Left lung (tissue), 10 donors: ENCODE measurements around the gene PIP5K1B. TPM values are rescaled to one million over a fixed set of nuclear protein-coding genes. Genes with fewer than 3 reads are reported as not detected.

ENCODE experiments used
- ATAC-seq: fragments of 200-7000 bp; cut with Tn5 transposase; one replicate; pipeline ENCODE4 v1.9.1; 2020; ENCODE audit warnings: moderate library complexity
- DNase-seq, 4 donors: peaks; one replicate each; pipeline ENCODE4 v3.0.0-alpha.2; 2013 to 2020
- H3K27ac ChIP-seq, 2 donors: fragments of 200-600 bp; sonication (generic) in 1 of 2; one replicate each; pipeline versions ENCODE4 v1.5.0 to v1.8.0; 2020 to 2021
- H3K27me3 ChIP-seq, 2 donors: fragments of 200-600 bp; sonication (generic) in 1 of 2; one replicate each; pipeline versions ENCODE4 v1.5.0 to v1.8.0; 2020 to 2021
- H3K36me3 ChIP-seq, 2 donors: fragments of 200-600 bp; sonication (generic) in 1 of 2; one replicate each; pipeline versions ENCODE4 v1.5.0 to v1.8.0; 2020 to 2021
- H3K4me1 ChIP-seq, 2 donors: fragments of 200-600 bp; one replicate each; pipeline ENCODE4 v1.8.0; 2021
- H3K4me3 ChIP-seq, 2 donors: fragments of 200-600 bp; sonication (generic) in 1 of 2; one replicate each; pipeline versions ENCODE4 v1.5.0 to v1.8.0; 2020 to 2021; ENCODE audit warnings: mild to moderate bottlenecking in 1 of 2
- H3K9me3 ChIP-seq, 2 donors: fragments of 200-600 bp; sonication (generic) in 1 of 2; one replicate each; pipeline versions ENCODE4 v1.5.0 to v1.8.0; 2020 to 2021
- intact Hi-C, 2 donors: fragments of 100-400 bp; cut with DNase I; formaldehyde crosslinking; loops; one replicate each; pipeline versions ENCODE4 v1.11.2 to v1.14.2; 2022
- polyA plus RNA-seq, 6 donors: library from polyadenylated mRNA; unstranded; fragments of 120-200 nt; gene quantifications; one replicate each; pipeline ENCODE4 v1.2.1, GENCODE V29; 2013; ENCODE audit not compliant: insufficient read length in 6 of 6
- total RNA-seq, 2 donors: library from RNA; stranded (reverse); fragmentation: NEBNext Ultra II Directional; extraction: Animal tissue kit (Norgen Biotek cat#: 25700); gene quantifications; one replicate each; pipeline ENCODE4 v1.2.1, GENCODE V29; 2021
- TF ChIP-seq, protein P1 (sequence below), 2 donors: fragments of 200-600 bp; sonication (generic) in 1 of 2; IDR thresholded peaks; one replicate each; pipeline versions ENCODE4 v1.5.0 to v1.8.0; 2021; ENCODE audit warnings: antibody characterized with exemption in 2 of 2
- donor health status: DM: no; HTN: yes; CAD: no.
- donor health status: DM: no; HTN: no; CAD: no.

The PIP5K1B gene
- total and polyA plus RNA-seq, 8 donors: 3.1 to 31.0 (median 4.2) TPM

DNA sequence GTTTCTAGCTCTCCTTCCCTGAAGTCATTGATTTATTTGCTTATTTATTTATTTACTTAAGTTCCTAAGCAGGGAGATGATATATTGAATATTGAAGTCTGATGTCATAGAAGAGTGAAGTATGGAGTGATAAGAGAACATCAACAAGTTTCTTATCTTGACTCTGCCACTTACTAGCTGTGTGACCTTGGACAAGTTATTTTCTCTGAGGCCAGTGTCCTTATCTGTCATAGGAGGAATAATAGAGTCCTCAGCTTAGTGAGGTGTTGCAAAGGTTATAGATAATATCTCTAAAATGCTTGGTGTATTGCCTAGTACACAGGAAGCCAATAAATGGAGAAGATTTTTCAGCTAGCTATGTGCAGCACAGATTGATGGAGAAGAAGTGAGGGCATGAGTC lies 32.4 kb upstream of the PIP5K1B start:
- Histone ChIP-seq H3K4me3 (no peak overlapping the region), H3K4me1 (no peaks in the 10 kb centered on the region), H3K36me3 (no peaks in the 10 kb centered on the region), H3K9me3 (no peaks in the 10 kb centered on the region), H3K27ac (no peak overlapping the region), H3K27me3 (no peaks in the 10 kb centered on the region)
- DNase-seq (no peak), ATAC-seq (no peak)
- TF ChIP-seq, protein P1, sequence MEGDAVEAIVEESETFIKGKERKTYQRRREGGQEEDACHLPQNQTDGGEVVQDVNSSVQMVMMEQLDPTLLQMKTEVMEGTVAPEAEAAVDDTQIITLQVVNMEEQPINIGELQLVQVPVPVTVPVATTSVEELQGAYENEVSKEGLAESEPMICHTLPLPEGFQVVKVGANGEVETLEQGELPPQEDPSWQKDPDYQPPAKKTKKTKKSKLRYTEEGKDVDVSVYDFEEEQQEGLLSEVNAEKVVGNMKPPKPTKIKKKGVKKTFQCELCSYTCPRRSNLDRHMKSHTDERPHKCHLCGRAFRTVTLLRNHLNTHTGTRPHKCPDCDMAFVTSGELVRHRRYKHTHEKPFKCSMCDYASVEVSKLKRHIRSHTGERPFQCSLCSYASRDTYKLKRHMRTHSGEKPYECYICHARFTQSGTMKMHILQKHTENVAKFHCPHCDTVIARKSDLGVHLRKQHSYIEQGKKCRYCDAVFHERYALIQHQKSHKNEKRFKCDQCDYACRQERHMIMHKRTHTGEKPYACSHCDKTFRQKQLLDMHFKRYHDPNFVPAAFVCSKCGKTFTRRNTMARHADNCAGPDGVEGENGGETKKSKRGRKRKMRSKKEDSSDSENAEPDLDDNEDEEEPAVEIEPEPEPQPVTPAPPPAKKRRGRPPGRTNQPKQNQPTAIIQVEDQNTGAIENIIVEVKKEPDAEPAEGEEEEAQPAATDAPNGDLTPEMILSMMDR (IDR thresholded peaks at IDR 0.05): no peak
- intact Hi-C loops: no loop called here

DNA sequence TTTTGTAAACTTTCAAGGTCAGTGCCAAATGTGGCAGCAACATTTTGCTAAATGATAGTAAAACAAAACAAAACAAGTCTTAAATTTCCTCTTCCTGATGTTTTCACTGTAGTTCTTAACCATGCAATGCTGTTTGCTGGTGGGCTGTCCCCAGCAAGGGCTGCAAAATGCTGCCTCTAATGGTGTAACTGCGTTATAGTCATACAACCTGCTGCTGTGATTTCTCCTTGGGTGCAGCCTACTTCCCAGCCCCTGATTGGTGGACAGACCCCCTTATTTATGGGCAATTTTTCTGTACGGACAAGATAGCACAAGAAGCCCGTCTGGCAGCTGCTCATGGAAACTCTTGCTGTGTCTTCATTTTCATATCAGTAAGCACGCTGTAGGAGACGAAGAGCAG lies 26.6 kb upstream of the PIP5K1B start:
- Histone ChIP-seq H3K27me3 (peaks cover 0 to 15% of the 10 kb centered on the region in 2 donors), H3K4me1 (no peaks in the 10 kb centered on the region), H3K4me3 (no peak overlapping the region), H3K9me3 (no peaks in the 10 kb centered on the region), H3K27ac (no peak overlapping the region), H3K36me3 (no peaks in the 10 kb centered on the region)
- ATAC-seq: no peak
- intact Hi-C loops: no loop called here
- no peak for DNase-seq
- TF ChIP-seq, protein P1 (IDR thresholded peaks at IDR 0.05): no peak

DNA sequence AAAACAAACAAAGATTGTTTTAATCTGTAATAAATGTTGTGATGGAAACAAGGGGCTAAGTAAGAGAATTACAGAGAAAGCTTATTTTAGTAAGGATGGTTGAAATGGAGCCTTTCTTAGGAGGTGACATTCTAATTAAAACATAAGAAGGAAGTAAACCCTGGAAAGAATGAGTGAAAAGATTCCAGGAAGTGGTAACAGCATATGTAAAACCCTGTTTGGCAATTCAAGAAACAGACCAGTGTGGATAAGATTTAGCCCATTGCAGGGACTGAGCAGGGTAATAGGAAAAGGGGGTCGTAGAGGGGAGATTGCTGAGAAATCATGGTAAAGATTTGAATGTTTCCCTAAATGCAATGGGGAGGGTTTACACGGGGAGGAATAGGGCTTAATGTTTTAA lies 21.6 kb upstream of the PIP5K1B start:
- DNase-seq: no peak
- no peak overlapping the region for H3K27ac ChIP-seq
- no peaks in the 10 kb centered on the region for H3K9me3 ChIP-seq
- intact Hi-C loops: no loop called here
- no peaks in the 10 kb centered on the region for H3K4me1 ChIP-seq
- H3K36me3 ChIP-seq: no peaks in the 10 kb centered on the region
- peaks cover 0 to 13% of the 10 kb centered on the region in 2 donors for H3K27me3 ChIP-seq
- no peak overlapping the region for H3K4me3 ChIP-seq
- TF ChIP-seq, protein P1 (IDR thresholded peaks at IDR 0.05): no peak
- no peak for ATAC-seq

DNA sequence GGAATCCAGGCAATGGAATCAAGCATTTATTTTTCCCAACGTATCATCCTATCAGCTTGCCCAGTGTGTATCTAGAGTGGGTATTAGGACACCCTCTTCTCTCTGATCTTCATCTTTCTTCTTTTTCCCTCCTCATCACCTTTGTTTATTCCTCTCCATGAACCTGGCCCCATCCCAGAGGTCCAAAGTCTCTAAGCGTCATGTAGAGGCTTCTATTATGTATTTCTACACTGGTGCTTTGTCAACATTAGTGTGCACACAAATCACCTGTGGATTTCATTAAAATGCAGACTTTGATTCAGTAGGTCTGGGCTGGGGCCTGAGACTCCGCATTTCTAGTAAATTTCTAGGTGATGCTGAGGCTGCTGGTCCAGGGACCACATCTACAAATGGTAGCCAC lies 19.8 kb upstream of the PIP5K1B start:
- H3K4me1 ChIP-seq: peaks cover 0 to 3% of the 10 kb centered on the region in 2 donors
- no peaks in the 10 kb centered on the region for H3K36me3 ChIP-seq
- intact Hi-C loops: no loop called here
- no peak overlapping the region for H3K4me3 ChIP-seq
- TF ChIP-seq, protein P1 (IDR thresholded peaks at IDR 0.05): no peak
- DNase-seq (no peak), ATAC-seq (no peak)
- no peak overlapping the region for H3K27ac ChIP-seq
- H3K27me3 ChIP-seq: peaks cover 0 to 5% of the 10 kb centered on the region in 2 donors
- no peaks in the 10 kb centered on the region for H3K9me3 ChIP-seq

DNA sequence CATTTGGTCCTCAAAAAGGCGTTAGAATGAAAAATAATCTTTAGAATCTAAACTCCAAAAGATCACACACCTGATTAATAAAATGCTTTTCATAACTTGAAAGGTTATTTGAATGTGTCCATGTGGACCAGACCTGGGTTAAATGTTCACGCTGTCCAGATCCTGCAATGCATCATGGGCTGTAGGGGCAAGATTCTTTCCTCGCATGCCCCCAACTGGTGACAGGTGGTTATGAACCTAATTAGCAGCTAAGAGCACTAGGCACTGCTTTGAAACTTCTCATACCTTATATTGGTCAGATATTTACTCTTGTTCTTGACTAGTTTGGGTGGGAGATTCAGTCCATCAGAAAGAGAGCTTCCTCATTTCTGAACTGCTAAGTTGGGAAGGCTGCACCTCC lies 19.3 kb upstream of the PIP5K1B start:
- ATAC-seq: peak; percentile 76

More for the DNA sequence above, 19.3 kb upstream of the PIP5K1B start:
- TF ChIP-seq, protein P1 (IDR thresholded peaks at IDR 0.05): peak in 1 of 2 donors; percentile 34
- H3K4me1 ChIP-seq: peaks cover 0 to 3% of the 10 kb centered on the region in 2 donors
- peaks cover 0 to 5% of the 10 kb centered on the region in 2 donors for H3K27me3 ChIP-seq
- no peaks in the 10 kb centered on the region for H3K9me3 ChIP-seq
- no peaks in the 10 kb centered on the region for H3K36me3 ChIP-seq
- DNase-seq: no peak
- no peak overlapping the region for H3K27ac ChIP-seq
- intact Hi-C loops: no loop called here
- no peak overlapping the region for H3K4me3 ChIP-seq
